ENCODE measurements around the gene CCDC9B.

DNA sequence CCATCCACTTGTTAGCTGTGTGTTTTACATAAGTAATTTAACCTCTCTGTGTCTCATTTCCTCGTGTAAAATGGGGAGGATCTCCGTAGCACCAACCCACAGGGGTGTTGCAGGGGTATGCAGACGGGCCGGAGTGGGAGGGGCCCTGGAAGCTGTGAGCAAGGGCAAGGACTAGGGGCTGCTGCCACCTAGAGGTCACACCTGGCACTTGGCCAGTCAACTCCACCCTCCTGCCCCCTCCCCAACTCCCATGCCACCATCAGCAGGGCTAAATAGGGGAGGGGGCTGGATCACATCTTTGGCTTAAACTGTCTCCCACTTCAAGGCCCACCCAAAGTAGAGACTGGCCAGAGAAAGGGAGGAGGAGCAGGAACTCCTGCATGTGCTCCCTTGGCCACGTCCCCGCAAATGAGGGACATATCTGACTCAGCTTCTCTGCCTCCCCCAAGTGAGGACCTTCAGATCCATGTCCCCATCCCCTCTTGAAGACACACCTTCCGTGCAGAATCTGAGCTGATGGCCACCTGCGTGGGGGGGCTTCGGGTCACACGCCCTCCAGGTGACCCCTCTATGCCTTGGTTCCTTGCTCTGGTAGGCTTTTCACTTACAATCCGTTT lies 2.6 kb downstream of the CCDC9B start:
- TF ChIP-seq ZFP3 (CRISPR knock-in tag; IDR thresholded peaks at IDR 0.05) (no peak), TOX (CRISPR knock-in tag; IDR thresholded peaks at IDR 0.05; ENCODE audit: borderline replicate concordance) (no peak), ZNF70 (CRISPR knock-in tag; IDR thresholded peaks at IDR 0.05) (no peak), ZFP30 (CRISPR knock-in tag; IDR thresholded peaks at IDR 0.05) (no peak), ZC3H10 (CRISPR knock-in tag; IDR thresholded peaks at IDR 0.05) (no peak), RARB (CRISPR knock-in tag; IDR thresholded peaks at IDR 0.05) (no peak), ISL1 (CRISPR knock-in tag; IDR thresholded peaks at IDR 0.05) (no peak), ZNF8 (CRISPR knock-in tag; IDR thresholded peaks at IDR 0.05) (no peak; the same call in 1 of the 2 replicates), GLIS3 (CRISPR knock-in tag; IDR thresholded peaks at IDR 0.05) (no peak)
- TF ChIP-seq, protein P1, sequence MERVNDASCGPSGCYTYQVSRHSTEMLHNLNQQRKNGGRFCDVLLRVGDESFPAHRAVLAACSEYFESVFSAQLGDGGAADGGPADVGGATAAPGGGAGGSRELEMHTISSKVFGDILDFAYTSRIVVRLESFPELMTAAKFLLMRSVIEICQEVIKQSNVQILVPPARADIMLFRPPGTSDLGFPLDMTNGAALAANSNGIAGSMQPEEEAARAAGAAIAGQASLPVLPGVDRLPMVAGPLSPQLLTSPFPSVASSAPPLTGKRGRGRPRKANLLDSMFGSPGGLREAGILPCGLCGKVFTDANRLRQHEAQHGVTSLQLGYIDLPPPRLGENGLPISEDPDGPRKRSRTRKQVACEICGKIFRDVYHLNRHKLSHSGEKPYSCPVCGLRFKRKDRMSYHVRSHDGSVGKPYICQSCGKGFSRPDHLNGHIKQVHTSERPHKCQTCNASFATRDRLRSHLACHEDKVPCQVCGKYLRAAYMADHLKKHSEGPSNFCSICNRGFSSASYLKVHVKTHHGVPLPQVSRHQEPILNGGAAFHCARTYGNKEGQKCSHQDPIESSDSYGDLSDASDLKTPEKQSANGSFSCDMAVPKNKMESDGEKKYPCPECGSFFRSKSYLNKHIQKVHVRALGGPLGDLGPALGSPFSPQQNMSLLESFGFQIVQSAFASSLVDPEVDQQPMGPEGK (CRISPR knock-in tag; IDR thresholded peaks at IDR 0.05; ENCODE audit: borderline replicate concordance): no peak
- TF ChIP-seq, protein P2, sequence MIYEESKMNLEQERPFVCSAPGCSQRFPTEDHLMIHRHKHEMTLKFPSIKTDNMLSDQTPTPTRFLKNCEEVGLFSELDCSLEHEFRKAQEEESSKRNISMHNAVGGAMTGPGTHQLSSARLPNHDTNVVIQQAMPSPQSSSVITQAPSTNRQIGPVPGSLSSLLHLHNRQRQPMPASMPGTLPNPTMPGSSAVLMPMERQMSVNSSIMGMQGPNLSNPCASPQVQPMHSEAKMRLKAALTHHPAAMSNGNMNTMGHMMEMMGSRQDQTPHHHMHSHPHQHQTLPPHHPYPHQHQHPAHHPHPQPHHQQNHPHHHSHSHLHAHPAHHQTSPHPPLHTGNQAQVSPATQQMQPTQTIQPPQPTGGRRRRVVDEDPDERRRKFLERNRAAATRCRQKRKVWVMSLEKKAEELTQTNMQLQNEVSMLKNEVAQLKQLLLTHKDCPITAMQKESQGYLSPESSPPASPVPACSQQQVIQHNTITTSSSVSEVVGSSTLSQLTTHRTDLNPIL (CRISPR knock-in tag; IDR thresholded peaks at IDR 0.05; ENCODE audit: low read depth): no peak

Data from SK-N-SH treated with all-trans-retinoic acid at 6 μM for 48 hours (cell line).